Sigmoid colon (tissue), 7 donors: Measurements from ENCODE around the gene LPCAT3. TPM values are rescaled to one million over a fixed set of nuclear protein-coding genes. Genes with fewer than 3 reads are reported as not detected.

Experiments
- DNase-seq: peaks from one replicate; pipeline ENCODE4 v3.0.0-alpha.2; 2019
- H3K27ac ChIP-seq, 4 donors: fragments of 200-600 bp; sonication (generic); one replicate each; pipeline ENCODE4 v1.5.1; 2016 to 2019; ENCODE audit warnings: mild to moderate bottlenecking in 1 of 4
- H3K27me3 ChIP-seq, 3 donors: fragments of 200-600 bp; sonication (generic); one replicate each; pipeline ENCODE4 v1.5.1; 2019; ENCODE audit warnings: mild to moderate bottlenecking in 1 of 3
- H3K36me3 ChIP-seq, 4 donors: fragments of 200-600 bp; sonication (generic); one replicate each; pipeline ENCODE4 v1.5.1; 2016 to 2019
- H3K4me1 ChIP-seq, 4 donors: fragments of 200-600 bp; sonication (generic); one replicate each; pipeline ENCODE4 v1.5.1; 2017 to 2019
- H3K4me3 ChIP-seq, 4 donors: fragments of 200-600 bp; sonication (generic); one replicate each; pipeline ENCODE4 v1.5.1; 2017 to 2019; ENCODE audit warnings: mild to moderate bottlenecking in 2 of 4, moderate library complexity in 1 of 4
- H3K9me3 ChIP-seq, 4 donors: fragments of 200-600 bp in 3 of 4; sonication (generic) in 3 of 4; one replicate each; pipeline versions ENCODE4 v1.5.1 to v1.6.1; 2013 to 2019
- CTCF ChIP-seq, 4 experiments: fragments of 450-650 bp in 3 of 4; fragments of 200-600 bp in 1 of 4; IDR thresholded peaks; one replicate each; pipeline ENCODE4 v1.5.1; 2016 to 2019; ENCODE audit warnings: antibody characterized with exemption in 4 of 4, mild to moderate bottlenecking in 3 of 4, moderate library complexity in 2 of 4
- EP300 ChIP-seq, 4 donors: sonication (generic); formaldehyde crosslinking; IDR thresholded peaks; one replicate each; pipeline ENCODE4 v1.6.1; 2017; ENCODE audit warnings: antibody characterized with exemption in 4 of 4
- POLR2A ChIP-seq, 2 donors: fragments of 450-650 bp; IDR thresholded peaks; one replicate each; pipeline ENCODE4 v1.6.1; 2016; ENCODE audit warnings: antibody characterized with exemption in 2 of 2, mild to moderate bottlenecking in 2 of 2, moderate library complexity in 2 of 2
- POLR2AphosphoS5 ChIP-seq, 4 donors: sonication (generic); formaldehyde crosslinking; IDR thresholded peaks; one replicate each; pipeline ENCODE4 v1.6.1; 2017; ENCODE audit warnings: antibody characterized with exemption in 4 of 4
- WGBS, 2 donors: extraction: QIAGEN DNeasy Blood & Tissue Kit; methylation state at CpG; one replicate each; pipeline ENCODE4 v1.1.7; 2013; 5-methylcytosine and 5-hydroxymethylcytosine counted together
- intact Hi-C: fragments of 100-400 bp; cut with DNase I; formaldehyde crosslinking; loops from one replicate; pipeline ENCODE4 v1.15.1; 2023
- polyA plus RNA-seq, 3 donors: library from polyadenylated mRNA; stranded (reverse); fragments of 200-250 nt; gene quantifications; one replicate each; pipeline ENCODE4 v1.2.3, GENCODE V29; 2013
- total RNA-seq, 4 donors: library from RNA; depleted of rRNA; stranded (reverse); fragments of >200 nt; gene quantifications; one replicate each; pipeline ENCODE4 v1.1.0, GENCODE V29; 2016
- donor health status: healthy with polysubstance abuse.
- donor health status: Bipolar disorder and iron deficiency.
- donor health status: healthy.

The LPCAT3 gene
- 10 to 100 TPM; 18.6 to 27.0 (median 25.4) TPM for total RNA-seq
- 10 to 100 TPM in 2 of 3 donors, 1 to 10 TPM in 1; 7.8 to 47.9 (median 16.9) TPM for polyA plus RNA-seq

GRCh38 chr12:7018350-7019042 is at the start of gene LPCAT3:
TSS of gene LPCAT3 (minus strand) at chr12:7018476. CDS start at chr12:7018424, 52 bp downstream.
- Histone ChIP-seq H3K4me1 (peaks cover 0 to 24% (median 23%) of the 10 kb centered on the region in 4 donors), H3K27me3 (no peaks in the 10 kb centered on the region), H3K9me3 (no peaks in the 10 kb centered on the region), H3K36me3 (peaks cover 0 to 5% (median 0%) of the 10 kb centered on the region in 4 donors), H3K27ac (peak within 1 kb of the TSS; percentile 80 to 95 (median 94)), H3K4me3 (peak within 1 kb of the TSS; percentile 63 to 93 (median 74))
- peak; percentile 99 for DNase-seq
- intact Hi-C loops, result loop anchor here (2.0 kb wide), 4 partner anchors 28 to 90 kb away; partner anchors contain the start of genes C12orf57, C1RL, EMG1 and PHB2
- TF ChIP-seq CTCF (IDR thresholded peaks at IDR 0.05) (peak; percentile 68 to 84 (median 74)), POLR2A (IDR thresholded peaks at IDR 0.05) (peak; percentile 67 to 83), EP300 (IDR thresholded peaks at IDR 0.05) (peak in 1 of 4 donors; percentile 49), POLR2AphosphoS5 (IDR thresholded peaks at IDR 0.05) (peak; percentile 65 to 90 (median 86))
- 0% methylated on average over 77 of the region's 77 CpGs for WGBS, 2 donors

GRCh38 chr12:7067096-7067495 is 48.8 kb upstream of the LPCAT3 start:
- H3K9me3 ChIP-seq, result no peaks in the 10 kb centered on the region
- H3K27ac ChIP-seq, result peak overlapping the region in 2 of 4 donors; percentile 78 to 81
- WGBS, 2 donors, result 86% methylated on average over 7 of the region's 7 CpGs
- intact Hi-C loops, result no loop called here
- no peak for TF ChIP-seq POLR2AphosphoS5 (IDR thresholded peaks at IDR 0.05)
- no peak for TF ChIP-seq POLR2A (IDR thresholded peaks at IDR 0.05)
- TF ChIP-seq EP300 (IDR thresholded peaks at IDR 0.05), result no peak
- no peak for TF ChIP-seq CTCF (IDR thresholded peaks at IDR 0.05)
- H3K4me3 ChIP-seq, result no peak overlapping the region
- no peaks in the 10 kb centered on the region for H3K27me3 ChIP-seq
- peaks cover 0 to 35% (median 30%) of the 10 kb centered on the region in 4 donors for H3K4me1 ChIP-seq
- peaks cover 7 to 72% (median 31%) of the 10 kb centered on the region in 4 donors for H3K36me3 ChIP-seq
- DNase-seq, result no peak

- no peak overlapping the region for H3K27ac ChIP-seq
- WGBS, 2 donors, result 77 to 85% methylated on average over 2 of the region's 2 CpGs
Measured at GRCh38 chr12:7066596-7066995, 48.3 kb upstream of the LPCAT3 start.

GRCh38 chr12:7065073-7065623 is 46.9 kb upstream of the LPCAT3 start:
- peaks cover 0 to 52% (median 40%) of the 10 kb centered on the region in 4 donors for H3K4me1 ChIP-seq
- no peak overlapping the region for H3K27ac ChIP-seq
- TF ChIP-seq CTCF (IDR thresholded peaks at IDR 0.05), result no peak
- no peak for TF ChIP-seq POLR2A (IDR thresholded peaks at IDR 0.05)
- TF ChIP-seq EP300 (IDR thresholded peaks at IDR 0.05), result no peak
- no peak for TF ChIP-seq POLR2AphosphoS5 (IDR thresholded peaks at IDR 0.05)
- no peaks in the 10 kb centered on the region for H3K9me3 ChIP-seq
- no peak overlapping the region for H3K4me3 ChIP-seq
- intact Hi-C loops, result no loop called here
- 90 to 92% methylated on average over 7 of the region's 7 CpGs for WGBS, 2 donors
- DNase-seq, result no peak
- H3K27me3 ChIP-seq, result no peaks in the 10 kb centered on the region
- peaks cover 4 to 63% (median 27%) of the 10 kb centered on the region in 4 donors for H3K36me3 ChIP-seq

More at GRCh38 chr12:7066596-7066995, 48.3 kb upstream of the LPCAT3 start:
- intact Hi-C loops, result no loop called here
- Histone ChIP-seq H3K36me3 (peaks cover 7 to 72% (median 31%) of the 10 kb centered on the region in 4 donors), H3K4me3 (no peak overlapping the region), H3K27me3 (no peaks in the 10 kb centered on the region), H3K9me3 (no peaks in the 10 kb centered on the region), H3K4me1 (peaks cover 0 to 40% (median 35%) of the 10 kb centered on the region in 4 donors)
- no peak for TF ChIP-seq CTCF (IDR thresholded peaks at IDR 0.05)
- no peak for TF ChIP-seq EP300 (IDR thresholded peaks at IDR 0.05)
- no peak for TF ChIP-seq POLR2AphosphoS5 (IDR thresholded peaks at IDR 0.05)
- TF ChIP-seq POLR2A (IDR thresholded peaks at IDR 0.05), result no peak
- DNase-seq, result no peak
